ENCODE results near the gene LMNB1.
"Not testable (repeated sequence)": the region's sequence is repeated elsewhere in the genome, so short reads cannot be mapped to it uniquely, and the experiment has no call there.

The LMNB1 gene

DNA sequence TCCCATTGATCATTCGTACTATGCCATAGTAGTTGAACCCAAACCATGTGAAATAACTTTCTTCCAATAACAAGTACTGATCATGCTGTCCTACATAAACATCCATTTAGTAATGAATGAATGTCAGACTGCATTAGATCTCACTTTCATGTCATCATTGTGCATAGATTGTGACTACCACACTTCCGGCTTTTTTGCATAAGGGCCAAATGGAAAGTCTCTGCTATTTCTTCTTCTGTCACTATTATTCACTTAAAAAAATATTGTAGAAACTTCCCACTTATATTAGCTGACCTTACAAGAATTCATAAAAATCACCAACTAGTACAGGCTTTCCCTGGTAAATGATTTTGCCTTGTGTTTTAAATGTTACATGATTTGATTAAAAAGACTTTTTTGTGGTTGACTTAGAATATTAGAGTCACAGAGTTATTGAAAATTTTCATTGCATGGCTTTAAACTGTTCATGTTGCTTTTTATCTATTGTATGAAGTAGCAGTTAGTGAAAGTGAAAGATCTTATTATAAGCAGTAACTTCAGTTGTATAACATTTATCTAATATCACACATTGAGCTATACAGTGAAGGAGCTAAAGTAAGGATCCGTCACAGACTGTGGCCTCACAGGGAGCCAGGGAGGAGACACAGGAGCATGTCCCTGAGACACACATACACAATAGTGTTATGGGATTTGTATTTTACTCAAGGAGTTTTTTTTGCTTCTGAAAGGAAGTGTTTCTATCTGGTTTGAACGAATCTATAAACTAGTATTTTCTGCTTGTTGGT, 33.9 kb downstream of the LMNB1 start:
- Histone ChIP-seq H2BK12ac (ENCODE audit: low read length) (no peak overlapping the region), H3K9me3 (replicated peaks in 1 of 2; ENCODE audit: control insufficient read depth in 2 of 2, insufficient read depth in 1 of 2, low read depth in 1 of 2, low read length in 2 of 2) (no peaks in the 10 kb centered on the region), H2BK5ac (ENCODE audit: low read length) (no peak overlapping the region), H2AFZ (ENCODE audit: low read length) (no peak overlapping the region), H4K8ac (ENCODE audit: low read depth, low read length) (no peak overlapping the region), H3K4ac (ENCODE audit: low read length) (no peak overlapping the region), H3K27ac (replicated peaks; ENCODE audit: low read length) (no peak overlapping the region), H3K4me3 (ENCODE audit: low read length in 2 of 2) (no peak overlapping the region), H2BK15ac (ENCODE audit: low read length) (no peak overlapping the region), H3K79me1 (ENCODE audit: low read depth, low read length) (peaks cover 2% of the 10 kb centered on the region), H4K91ac (ENCODE audit: low read depth, low read length, poor library complexity) (no peak overlapping the region), H3K9ac (ENCODE audit: low read depth, low read length, poor library complexity) (no peak overlapping the region), H3K27me3 (ENCODE audit: control insufficient read depth in 3 of 3, insufficient read depth in 3 of 3, low read depth in 1 of 3, low read length in 3 of 3) (no peaks in the 10 kb centered on the region), H3K18ac (ENCODE audit: low read length) (no peak overlapping the region), H2AK5ac (ENCODE audit: low read depth, low read length) (no peak overlapping the region), H3K14ac (ENCODE audit: low read length) (no peak overlapping the region), H3K4me2 (ENCODE audit: insufficient read depth, low read length, poor library complexity, severe bottlenecking) (no peak overlapping the region), H3K4me1 (ENCODE audit: control insufficient read depth in 2 of 2, insufficient read depth in 1 of 2, low read depth in 1 of 2, low read length in 2 of 2) (no peaks in the 10 kb centered on the region), H3K23ac (ENCODE audit: low read depth, low read length, poor library complexity) (no peak overlapping the region), H2BK120ac (ENCODE audit: low read depth, low read length) (no peak overlapping the region), H3K36me3 (replicated peaks in 1 of 2; ENCODE audit: control insufficient read depth in 2 of 2, insufficient read depth in 2 of 2, low read length in 2 of 2) (peaks cover 27 to 98% of the 10 kb centered on the region in 2 donors)
- WGBS, 2 donors (ENCODE audit: extremely low coverage in 2 of 2, insufficient read length in 2 of 2, insufficient replicate concordance in 1 of 2) = no CpG with 5 or more reads among the region's 4 CpGs
- DNase-seq (ENCODE audit: low spot score) = no peak

DNA sequence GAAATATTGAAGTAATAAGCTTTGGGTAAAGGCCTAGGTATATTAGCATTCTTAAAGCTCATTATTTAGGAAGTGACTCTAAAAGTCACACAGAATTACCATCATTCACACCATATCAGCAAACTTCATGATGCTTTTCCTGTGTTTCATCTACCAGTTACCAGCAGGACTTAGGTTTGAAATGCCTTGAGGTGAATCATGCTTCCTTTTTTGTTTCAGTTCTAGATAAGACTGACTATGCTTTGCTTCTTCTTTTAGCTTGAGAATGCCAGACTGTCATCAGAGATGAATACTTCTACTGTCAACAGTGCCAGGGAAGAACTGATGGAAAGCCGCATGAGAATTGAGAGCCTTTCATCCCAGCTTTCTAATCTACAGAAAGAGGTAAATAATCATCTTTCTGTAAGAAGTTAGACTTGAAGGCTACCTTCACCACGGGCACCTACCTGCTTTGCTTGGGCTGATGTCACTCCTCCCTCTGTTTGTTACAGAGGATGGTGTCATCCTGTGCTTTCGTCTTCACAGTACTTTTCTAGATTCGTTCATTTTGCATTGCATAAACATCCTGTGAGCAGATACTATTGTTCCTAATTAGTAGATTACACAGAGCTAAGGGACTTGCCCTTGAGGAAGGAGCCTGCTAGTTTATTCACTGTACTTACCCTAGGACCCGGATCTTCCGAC, 34.7 kb downstream of the LMNB1 start:
- H3K4ac ChIP-seq (ENCODE audit: low read length) = no peak overlapping the region
- no peaks in the 10 kb centered on the region for H3K4me1 ChIP-seq (ENCODE audit: control insufficient read depth in 2 of 2, insufficient read depth in 1 of 2, low read depth in 1 of 2, low read length in 2 of 2)
- H3K9ac ChIP-seq (ENCODE audit: low read depth, low read length, poor library complexity) = no peak overlapping the region
- no peak overlapping the region for H3K27ac ChIP-seq (replicated peaks; ENCODE audit: low read length)
- no peak overlapping the region for H3K23ac ChIP-seq (ENCODE audit: low read depth, low read length, poor library complexity)
- no peak overlapping the region for H3K4me2 ChIP-seq (ENCODE audit: insufficient read depth, low read length, poor library complexity, severe bottlenecking)
- no peak overlapping the region for H4K91ac ChIP-seq (ENCODE audit: low read depth, low read length, poor library complexity)
- no peak overlapping the region for H2BK12ac ChIP-seq (ENCODE audit: low read length)
- H2BK15ac ChIP-seq (ENCODE audit: low read length) = no peak overlapping the region
- H3K36me3 ChIP-seq (replicated peaks in 1 of 2; ENCODE audit: control insufficient read depth in 2 of 2, insufficient read depth in 2 of 2, low read length in 2 of 2) = peaks cover 24 to 98% of the 10 kb centered on the region in 2 donors
- no peak overlapping the region for H2BK120ac ChIP-seq (ENCODE audit: low read depth, low read length)
- no peak overlapping the region for H3K14ac ChIP-seq (ENCODE audit: low read length)
- H2BK5ac ChIP-seq (ENCODE audit: low read length) = no peak overlapping the region
- no peaks in the 10 kb centered on the region for H3K9me3 ChIP-seq (replicated peaks in 1 of 2; ENCODE audit: control insufficient read depth in 2 of 2, insufficient read depth in 1 of 2, low read depth in 1 of 2, low read length in 2 of 2)
- no CpG with 5 or more reads among the region's 6 CpGs for WGBS, 2 donors (ENCODE audit: extremely low coverage in 2 of 2, insufficient read length in 2 of 2, insufficient replicate concordance in 1 of 2)
- no peak overlapping the region for H2AFZ ChIP-seq (ENCODE audit: low read length)
- H3K27me3 ChIP-seq (ENCODE audit: control insufficient read depth in 3 of 3, insufficient read depth in 3 of 3, low read depth in 1 of 3, low read length in 3 of 3) = no peaks in the 10 kb centered on the region
- H2AK5ac ChIP-seq (ENCODE audit: low read depth, low read length) = no peak overlapping the region
- H3K18ac ChIP-seq (ENCODE audit: low read length) = no peak overlapping the region
- no peak overlapping the region for H4K8ac ChIP-seq (ENCODE audit: low read depth, low read length)
- H3K4me3 ChIP-seq (ENCODE audit: low read length in 2 of 2) = no peak overlapping the region
- DNase-seq (ENCODE audit: low spot score) = no peak
- H3K79me1 ChIP-seq (ENCODE audit: low read depth, low read length) = peaks cover 4% of the 10 kb centered on the region

DNA sequence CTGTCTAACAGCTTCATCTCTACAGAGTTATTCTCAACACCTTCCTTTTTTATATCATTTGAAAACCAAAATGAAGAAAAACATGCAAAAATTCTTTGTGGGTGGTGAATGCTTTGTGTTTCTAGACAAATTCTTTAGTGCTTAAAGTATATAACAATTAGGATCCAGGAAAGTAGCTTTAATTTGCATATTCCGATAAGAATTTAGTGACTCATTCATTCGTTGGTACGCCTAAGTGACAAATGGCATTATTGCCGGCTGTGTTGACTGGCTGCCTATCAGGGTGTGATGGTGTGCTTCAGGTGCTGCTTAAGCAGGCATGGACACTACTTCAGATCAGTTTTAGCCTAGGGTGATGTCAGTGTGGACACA, 35.2 kb downstream of the LMNB1 start:
- H3K9ac ChIP-seq (ENCODE audit: low read depth, low read length, poor library complexity) = no peak overlapping the region
- no peak overlapping the region for H3K27ac ChIP-seq (replicated peaks; ENCODE audit: low read length)

DNA sequence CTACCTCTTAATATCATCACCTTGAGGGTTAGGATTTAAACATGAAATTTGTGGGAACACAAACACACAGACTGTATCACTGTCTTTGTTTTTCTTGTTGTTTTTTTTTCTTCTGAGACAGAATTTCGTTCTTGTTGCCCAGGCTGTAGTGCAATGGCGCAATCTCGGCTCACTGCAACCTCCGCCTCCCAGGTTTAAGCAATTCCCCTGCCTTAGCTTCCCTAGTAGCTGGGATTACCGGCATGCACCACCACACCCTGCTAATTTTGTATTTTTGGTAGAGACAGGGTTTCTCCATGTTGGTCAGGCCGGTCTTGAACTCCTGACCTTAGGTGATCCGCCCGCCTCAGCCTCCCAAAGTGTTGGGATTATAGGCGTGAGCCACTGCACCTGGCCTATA, 36.9 kb downstream of the LMNB1 start:
- H4K91ac ChIP-seq (ENCODE audit: low read depth, low read length, poor library complexity); H2BK120ac ChIP-seq (ENCODE audit: low read depth, low read length); H3K79me1 ChIP-seq (ENCODE audit: low read depth, low read length); H2BK12ac ChIP-seq (ENCODE audit: low read length); H3K4ac ChIP-seq (ENCODE audit: low read length); H3K14ac ChIP-seq (ENCODE audit: low read length); H3K4me1 ChIP-seq (ENCODE audit: control insufficient read depth in 2 of 2, insufficient read depth in 1 of 2, low read depth in 1 of 2, low read length in 2 of 2); H2BK15ac ChIP-seq (ENCODE audit: low read length); H3K9me3 ChIP-seq (replicated peaks in 1 of 2; ENCODE audit: control insufficient read depth in 2 of 2, insufficient read depth in 1 of 2, low read depth in 1 of 2, low read length in 2 of 2); H3K23ac ChIP-seq (ENCODE audit: low read depth, low read length, poor library complexity); H4K8ac ChIP-seq (ENCODE audit: low read depth, low read length); H3K4me3 ChIP-seq (ENCODE audit: low read length in 2 of 2); H3K27ac ChIP-seq (replicated peaks; ENCODE audit: low read length); H3K18ac ChIP-seq (ENCODE audit: low read length); DNase-seq (ENCODE audit: low spot score); H3K9ac ChIP-seq (ENCODE audit: low read depth, low read length, poor library complexity); H3K27me3 ChIP-seq (ENCODE audit: control insufficient read depth in 3 of 3, insufficient read depth in 3 of 3, low read depth in 1 of 3, low read length in 3 of 3); H2AK5ac ChIP-seq (ENCODE audit: low read depth, low read length); H2BK5ac ChIP-seq (ENCODE audit: low read length); H2AFZ ChIP-seq (ENCODE audit: low read length); H3K4me2 ChIP-seq (ENCODE audit: insufficient read depth, low read length, poor library complexity, severe bottlenecking): not testable (repeated sequence)
- peaks cover 33 to 97% of the 10 kb centered on the region in 2 donors for H3K36me3 ChIP-seq (replicated peaks in 1 of 2; ENCODE audit: control insufficient read depth in 2 of 2, insufficient read depth in 2 of 2, low read length in 2 of 2)
- no CpG with 5 or more reads among the region's 9 CpGs for WGBS, 2 donors (ENCODE audit: extremely low coverage in 2 of 2, insufficient read length in 2 of 2, insufficient replicate concordance in 1 of 2)

More for the DNA sequence above, 35.2 kb downstream of the LMNB1 start:
- H3K18ac ChIP-seq (ENCODE audit: low read length) = no peak overlapping the region
- H2BK15ac ChIP-seq (ENCODE audit: low read length) = no peak overlapping the region
- no peak overlapping the region for H3K4me2 ChIP-seq (ENCODE audit: insufficient read depth, low read length, poor library complexity, severe bottlenecking)
- no peak overlapping the region for H4K91ac ChIP-seq (ENCODE audit: low read depth, low read length, poor library complexity)
- no peak overlapping the region for H3K4ac ChIP-seq (ENCODE audit: low read length)
- H3K4me3 ChIP-seq (ENCODE audit: low read length in 2 of 2) = no peak overlapping the region
- H4K8ac ChIP-seq (ENCODE audit: low read depth, low read length) = no peak overlapping the region
- DNase-seq (ENCODE audit: low spot score) = no peak
- no peak overlapping the region for H2AK5ac ChIP-seq (ENCODE audit: low read depth, low read length)
- no peak overlapping the region for H2BK12ac ChIP-seq (ENCODE audit: low read length)
- no peak overlapping the region for H2AFZ ChIP-seq (ENCODE audit: low read length)
- H3K9me3 ChIP-seq (replicated peaks in 1 of 2; ENCODE audit: control insufficient read depth in 2 of 2, insufficient read depth in 1 of 2, low read depth in 1 of 2, low read length in 2 of 2) = peaks cover 0 to 2% of the 10 kb centered on the region in 2 donors
- no peak overlapping the region for H2BK120ac ChIP-seq (ENCODE audit: low read depth, low read length)
- no CpG with 5 or more reads among the region's 4 CpGs for WGBS, 2 donors (ENCODE audit: extremely low coverage in 2 of 2, insufficient read length in 2 of 2, insufficient replicate concordance in 1 of 2)
- no peak overlapping the region for H3K23ac ChIP-seq (ENCODE audit: low read depth, low read length, poor library complexity)
- H3K36me3 ChIP-seq (replicated peaks in 1 of 2; ENCODE audit: control insufficient read depth in 2 of 2, insufficient read depth in 2 of 2, low read length in 2 of 2) = peaks cover 30 to 98% of the 10 kb centered on the region in 2 donors
- no peak overlapping the region for H3K14ac ChIP-seq (ENCODE audit: low read length)
- no peaks in the 10 kb centered on the region for H3K27me3 ChIP-seq (ENCODE audit: control insufficient read depth in 3 of 3, insufficient read depth in 3 of 3, low read depth in 1 of 3, low read length in 3 of 3)
- peaks cover 5% of the 10 kb centered on the region for H3K79me1 ChIP-seq (ENCODE audit: low read depth, low read length)
- no peaks in the 10 kb centered on the region for H3K4me1 ChIP-seq (ENCODE audit: control insufficient read depth in 2 of 2, insufficient read depth in 1 of 2, low read depth in 1 of 2, low read length in 2 of 2)
- H2BK5ac ChIP-seq (ENCODE audit: low read length) = no peak overlapping the region

All from neuronal stem cell (in vitro differentiated cells).